T-helper 2 cell treated with Interferon-gamma antibody and Interleukin-4, amounts not matched to agents 5 μg/mL and 100 μg/mL, for 36 hours (primary cell): Measurements from ENCODE around the gene NRP2.

Experiments
- DNase-seq: peaks from one replicate; pipeline ENCODE4 v3.0.0; 2021; ENCODE audit warnings: low spot score
- H3K27ac Mint-ChIP-seq: one replicate; pipeline ENCODE4 v1.8.0; 2021; ENCODE audit warnings: mild to moderate bottlenecking, mixed read lengths
- H3K27me3 Mint-ChIP-seq: one replicate; pipeline ENCODE4 v1.8.0; 2021; ENCODE audit warnings: low read depth, mixed read lengths
- H3K36me3 Mint-ChIP-seq: one replicate; pipeline ENCODE4 v1.8.0; 2021; ENCODE audit warnings: low read depth, mixed read lengths
- H3K4me1 Mint-ChIP-seq: one replicate; pipeline ENCODE4 v1.8.0; 2021; ENCODE audit warnings: low read depth, mixed read lengths
- H3K4me3 Mint-ChIP-seq: one replicate; pipeline ENCODE4 v1.8.0; 2022; ENCODE audit warnings: mild to moderate bottlenecking, moderate library complexity, mixed read lengths
- H3K9me3 Mint-ChIP-seq: one replicate; pipeline ENCODE4 v1.8.0; 2021; ENCODE audit warnings: mixed read lengths

Gene NRP2

GRCh38 chr2:205787761-205788160 lies 105.5 kb downstream of the NRP2 start:
- H3K27ac Mint-ChIP-seq: no peak overlapping the region
- H3K9me3 Mint-ChIP-seq: no peaks in the 10 kb centered on the region
- H3K4me3 Mint-ChIP-seq: no peak overlapping the region
- DNase-seq: no peak
- H3K27me3 Mint-ChIP-seq: peaks cover 6% of the 10 kb centered on the region
- H3K36me3 Mint-ChIP-seq: no peaks in the 10 kb centered on the region
- no peaks in the 10 kb centered on the region for H3K4me1 Mint-ChIP-seq

- H3K4me3 Mint-ChIP-seq: no peak overlapping the region
- peaks cover under 1% of the 10 kb centered on the region for H3K36me3 Mint-ChIP-seq
- no peaks in the 10 kb centered on the region for H3K9me3 Mint-ChIP-seq
- H3K27ac Mint-ChIP-seq: no peak overlapping the region
- no peak for DNase-seq
- no peaks in the 10 kb centered on the region for H3K4me1 Mint-ChIP-seq
- H3K27me3 Mint-ChIP-seq: peaks cover 6% of the 10 kb centered on the region
Measured at GRCh38 chr2:205789906-205790305, 107.6 kb downstream of the NRP2 start.

GRCh38 chr2:205792908-205793307 lies 110.6 kb downstream of the NRP2 start:
- H3K27ac Mint-ChIP-seq: no peak overlapping the region
- peaks cover 6% of the 10 kb centered on the region for H3K27me3 Mint-ChIP-seq
- no peak for DNase-seq
- H3K36me3 Mint-ChIP-seq: peaks cover 2% of the 10 kb centered on the region
- no peaks in the 10 kb centered on the region for H3K4me1 Mint-ChIP-seq
- H3K9me3 Mint-ChIP-seq: no peaks in the 10 kb centered on the region
- no peak overlapping the region for H3K4me3 Mint-ChIP-seq

- H3K4me3 Mint-ChIP-seq: no peak overlapping the region
- no peak for DNase-seq
- H3K4me1 Mint-ChIP-seq: peaks cover 1% of the 10 kb centered on the region
- H3K27me3 Mint-ChIP-seq: peaks cover 4% of the 10 kb centered on the region
- no peak overlapping the region for H3K27ac Mint-ChIP-seq
- no peaks in the 10 kb centered on the region for H3K9me3 Mint-ChIP-seq
- H3K36me3 Mint-ChIP-seq: peaks cover 2% of the 10 kb centered on the region
Measured at GRCh38 chr2:205796805-205797313, 114.6 kb downstream of the NRP2 start.

GRCh38 chr2:205797866-205798265 lies 115.6 kb downstream of the NRP2 start:
- Mint-ChIP-seq H3K36me3 (peaks cover 2% of the 10 kb centered on the region), H3K27ac (no peak overlapping the region), H3K27me3 (peaks cover 3% of the 10 kb centered on the region), H3K4me1 (peaks cover 1% of the 10 kb centered on the region), H3K4me3 (no peak overlapping the region), H3K9me3 (no peaks in the 10 kb centered on the region)
- DNase-seq: no peak

- Mint-ChIP-seq H3K4me3 (no peak overlapping the region), H3K36me3 (no peaks in the 10 kb centered on the region), H3K9me3 (no peaks in the 10 kb centered on the region), H3K27me3 (peaks cover 6% of the 10 kb centered on the region), H3K4me1 (peaks cover 1% of the 10 kb centered on the region), H3K27ac (no peak overlapping the region)
- DNase-seq: no peak
Measured at GRCh38 chr2:205800224-205800623, 117.9 kb downstream of the NRP2 start.

- no peaks in the 10 kb centered on the region for H3K36me3 Mint-ChIP-seq
- no peak overlapping the region for H3K27ac Mint-ChIP-seq
- H3K4me1 Mint-ChIP-seq: peaks cover 1% of the 10 kb centered on the region
- H3K4me3 Mint-ChIP-seq: no peak overlapping the region
- no peaks in the 10 kb centered on the region for H3K9me3 Mint-ChIP-seq
- DNase-seq: no peak
- peaks cover 6% of the 10 kb centered on the region for H3K27me3 Mint-ChIP-seq
Measured at GRCh38 chr2:205800773-205801172, 118.5 kb downstream of the NRP2 start.

GRCh38 chr2:205802065-205802464 lies 119.8 kb downstream of the NRP2 start:
- Mint-ChIP-seq H3K36me3 (no peaks in the 10 kb centered on the region), H3K9me3 (no peaks in the 10 kb centered on the region), H3K4me1 (peaks cover 1% of the 10 kb centered on the region), H3K27me3 (peaks cover 8% of the 10 kb centered on the region), H3K4me3 (no peak overlapping the region), H3K27ac (no peak overlapping the region)
- DNase-seq: no peak

- Mint-ChIP-seq H3K27me3 (peaks cover 10% of the 10 kb centered on the region), H3K4me1 (peaks cover 1% of the 10 kb centered on the region), H3K36me3 (no peaks in the 10 kb centered on the region), H3K9me3 (no peaks in the 10 kb centered on the region), H3K27ac (no peak overlapping the region), H3K4me3 (no peak overlapping the region)
- DNase-seq: no peak
Measured at GRCh38 chr2:205802941-205803340, 120.6 kb downstream of the NRP2 start.

GRCh38 chr2:205803500-205803899 lies 121.2 kb downstream of the NRP2 start:
- Mint-ChIP-seq H3K27me3 (peaks cover 10% of the 10 kb centered on the region), H3K9me3 (no peaks in the 10 kb centered on the region), H3K4me1 (peaks cover 1% of the 10 kb centered on the region), H3K4me3 (no peak overlapping the region), H3K36me3 (no peaks in the 10 kb centered on the region), H3K27ac (no peak overlapping the region)
- DNase-seq: no peak

- Mint-ChIP-seq H3K4me1 (no peaks in the 10 kb centered on the region), H3K36me3 (no peaks in the 10 kb centered on the region), H3K4me3 (no peak overlapping the region), H3K9me3 (no peaks in the 10 kb centered on the region), H3K27me3 (peaks cover 16% of the 10 kb centered on the region), H3K27ac (no peak overlapping the region)
- DNase-seq: no peak
Measured at GRCh38 chr2:205805136-205805535, 122.8 kb downstream of the NRP2 start.

- no peak for DNase-seq
- Mint-ChIP-seq H3K4me3 (no peak overlapping the region), H3K27ac (no peak overlapping the region)
Measured at GRCh38 chr2:205806143-205806905, 124.0 kb downstream of the NRP2 start.

GRCh38 chr2:205807229-205807628 lies 124.9 kb downstream of the NRP2 start:
- Mint-ChIP-seq H3K9me3 (no peaks in the 10 kb centered on the region), H3K27ac (no peak overlapping the region), H3K36me3 (no peaks in the 10 kb centered on the region), H3K4me1 (no peaks in the 10 kb centered on the region), H3K27me3 (peaks cover 22% of the 10 kb centered on the region), H3K4me3 (no peak overlapping the region)
- DNase-seq: no peak

More at GRCh38 chr2:205806143-205806905, 124.0 kb downstream of the NRP2 start:
- H3K9me3 Mint-ChIP-seq: no peaks in the 10 kb centered on the region
- H3K27me3 Mint-ChIP-seq: peaks cover 18% of the 10 kb centered on the region
- no peaks in the 10 kb centered on the region for H3K36me3 Mint-ChIP-seq
- no peaks in the 10 kb centered on the region for H3K4me1 Mint-ChIP-seq

GRCh38 chr2:205807758-205808157 lies 125.5 kb downstream of the NRP2 start:
- no peak for DNase-seq
- H3K9me3 Mint-ChIP-seq: no peaks in the 10 kb centered on the region
- H3K27me3 Mint-ChIP-seq: peaks cover 20% of the 10 kb centered on the region
- H3K4me1 Mint-ChIP-seq: no peaks in the 10 kb centered on the region
- no peak overlapping the region for H3K27ac Mint-ChIP-seq
- no peaks in the 10 kb centered on the region for H3K36me3 Mint-ChIP-seq
- no peak overlapping the region for H3K4me3 Mint-ChIP-seq
